Measurements from ENCODE around the gene GZMB.
"Not testable (repeated sequence)": the region's sequence is repeated elsewhere in the genome, so short reads cannot be mapped to it uniquely, and the experiment has no call there.

The GZMB gene, protein sequence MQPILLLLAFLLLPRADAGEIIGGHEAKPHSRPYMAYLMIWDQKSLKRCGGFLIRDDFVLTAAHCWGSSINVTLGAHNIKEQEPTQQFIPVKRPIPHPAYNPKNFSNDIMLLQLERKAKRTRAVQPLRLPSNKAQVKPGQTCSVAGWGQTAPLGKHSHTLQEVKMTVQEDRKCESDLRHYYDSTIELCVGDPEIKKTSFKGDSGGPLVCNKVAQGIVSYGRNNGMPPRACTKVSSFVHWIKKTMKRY

DNA sequence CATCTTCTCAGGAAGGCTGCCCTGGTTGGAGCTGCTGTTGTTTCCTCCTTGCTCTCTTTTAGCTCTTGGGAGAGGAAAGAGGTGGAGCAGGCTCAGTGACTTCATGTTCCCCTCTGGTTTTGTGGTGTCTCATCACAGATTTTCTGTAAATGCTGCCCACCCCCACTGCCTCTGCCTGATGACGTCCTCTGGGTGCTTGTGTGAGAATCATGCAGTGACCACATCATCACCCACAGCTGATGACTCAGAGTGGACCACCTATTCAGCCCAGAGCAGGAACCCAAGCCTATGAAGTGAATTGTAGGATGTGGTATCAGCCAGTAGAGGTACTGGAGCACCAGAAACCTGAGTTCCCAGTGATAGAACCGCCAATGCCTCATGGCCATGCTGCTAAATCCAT lies at the start of gene GZMB:
Gene GZMB, minus strand, starts transcription at position 33 of the 400 bp plus-strand sequence. Its CDS starts 30 bp downstream, at position 3.
- DNase-seq, result no peak

DNA sequence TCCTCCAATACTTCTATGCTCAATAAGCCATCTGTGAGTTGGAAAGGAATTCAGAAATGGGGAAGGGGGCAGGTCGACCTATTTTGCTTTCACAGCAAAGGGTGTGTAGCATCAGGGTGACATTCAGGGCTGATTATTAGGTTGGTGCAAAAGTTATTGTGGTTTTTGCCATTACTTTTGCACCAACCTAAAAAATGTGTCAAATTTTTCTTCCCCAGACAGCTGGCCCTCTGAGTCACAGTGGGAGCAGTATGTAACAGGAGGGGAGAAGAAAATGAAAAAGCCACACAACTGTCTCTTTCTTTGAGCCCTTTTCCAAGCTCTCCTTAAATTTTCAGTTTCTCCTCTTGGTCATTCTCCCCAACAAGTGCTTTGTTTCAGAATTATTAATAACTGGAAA lies 47.1 kb upstream of the GZMB start:
- no peak for DNase-seq

DNA sequence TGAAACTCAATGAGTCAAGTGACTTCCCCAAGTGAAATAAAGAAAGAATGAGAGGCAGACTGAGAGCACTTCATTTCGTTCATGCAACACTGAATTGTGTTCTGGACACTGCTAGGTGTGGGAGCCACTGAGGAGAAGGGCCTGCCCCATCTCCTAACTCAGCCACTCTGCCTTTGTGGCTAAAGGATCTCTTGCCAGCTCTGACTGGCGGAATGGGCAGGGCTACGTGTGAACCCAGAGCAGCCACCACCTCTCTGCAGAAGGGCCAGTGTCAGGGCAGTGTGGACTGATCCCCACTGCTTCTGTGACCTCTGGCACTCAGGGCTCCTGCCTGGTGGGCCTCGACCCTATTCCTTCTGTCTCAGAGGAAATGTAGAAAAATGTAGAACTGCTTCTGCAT lies 46.5 kb upstream of the GZMB start:
- no peak for DNase-seq

DNA sequence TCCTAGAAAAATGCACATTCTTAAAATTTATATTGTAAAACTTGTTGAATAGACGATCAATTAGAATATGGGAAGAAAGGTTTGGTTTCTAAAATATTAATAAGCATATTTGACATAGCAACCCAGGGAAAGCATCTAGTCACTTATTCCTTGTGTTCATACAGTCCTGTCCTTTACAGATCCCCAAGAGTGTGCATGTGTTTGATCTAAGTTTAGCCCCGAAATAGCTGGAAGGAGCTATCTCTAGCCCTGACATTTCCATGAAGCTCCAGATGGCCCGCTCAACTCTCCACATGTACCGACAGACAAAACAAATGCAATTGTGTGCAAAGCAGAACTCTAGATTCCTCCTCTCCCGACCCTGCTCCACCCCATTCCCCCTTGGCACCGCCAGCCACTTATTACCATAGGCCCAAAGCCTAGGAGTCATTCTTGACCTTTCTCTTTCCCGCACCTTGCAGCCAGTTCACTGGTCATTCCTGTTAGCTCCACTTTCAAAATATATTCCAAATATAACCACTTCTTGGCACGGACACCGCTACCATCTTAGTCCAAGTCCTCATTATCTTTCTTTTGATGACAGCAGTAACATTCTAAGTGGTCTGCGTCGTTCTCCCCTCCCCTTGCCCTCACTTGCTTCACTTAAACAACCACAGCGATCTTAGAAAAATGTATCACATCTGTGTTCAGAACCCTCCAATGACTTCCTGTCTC lies 45.4 kb upstream of the GZMB start:
- DNase-seq, result no peak

DNA sequence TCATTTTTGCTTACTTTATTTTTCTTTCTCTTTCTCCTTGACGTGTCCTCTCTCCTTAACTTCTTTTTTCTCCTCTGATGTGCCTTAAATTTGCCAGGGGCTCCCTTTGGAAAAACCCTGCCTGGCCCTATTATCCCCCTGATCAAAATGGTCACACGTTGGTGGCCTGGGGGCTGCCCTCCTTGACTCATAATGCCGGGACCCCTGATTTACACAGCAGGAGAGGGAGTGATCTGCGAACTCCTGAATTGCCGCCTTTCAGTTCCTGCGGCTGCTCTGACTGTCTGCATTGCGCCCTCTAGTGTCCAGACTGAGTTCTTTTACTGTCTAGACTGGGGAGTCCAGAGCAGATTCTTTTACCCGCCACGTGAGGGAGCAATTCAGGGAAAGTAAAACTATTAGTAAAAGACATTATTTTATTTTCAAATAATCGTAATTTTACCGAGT lies 44.8 kb upstream of the GZMB start:
- DNase-seq, result peak; percentile 29 to 86 (median 69)

DNA sequence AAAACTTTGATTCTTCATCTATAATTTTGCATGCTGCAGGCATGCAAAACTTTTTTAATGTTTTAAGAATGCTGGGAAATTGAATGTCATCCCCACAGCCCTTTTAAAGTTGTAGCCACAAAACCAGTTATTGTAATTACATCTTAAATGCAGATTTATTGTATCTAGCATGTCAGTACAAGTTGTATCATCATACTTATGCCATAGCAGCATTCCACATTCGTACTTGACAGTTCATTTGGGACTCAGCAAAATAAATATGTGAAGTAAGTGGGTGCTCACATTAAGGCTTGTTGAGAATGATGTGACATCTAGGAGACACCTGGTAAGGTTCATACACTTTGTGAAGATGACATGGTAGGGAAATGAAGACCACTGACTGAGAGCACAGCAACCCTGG lies 44.0 kb upstream of the GZMB start:
- no peak for DNase-seq

DNA sequence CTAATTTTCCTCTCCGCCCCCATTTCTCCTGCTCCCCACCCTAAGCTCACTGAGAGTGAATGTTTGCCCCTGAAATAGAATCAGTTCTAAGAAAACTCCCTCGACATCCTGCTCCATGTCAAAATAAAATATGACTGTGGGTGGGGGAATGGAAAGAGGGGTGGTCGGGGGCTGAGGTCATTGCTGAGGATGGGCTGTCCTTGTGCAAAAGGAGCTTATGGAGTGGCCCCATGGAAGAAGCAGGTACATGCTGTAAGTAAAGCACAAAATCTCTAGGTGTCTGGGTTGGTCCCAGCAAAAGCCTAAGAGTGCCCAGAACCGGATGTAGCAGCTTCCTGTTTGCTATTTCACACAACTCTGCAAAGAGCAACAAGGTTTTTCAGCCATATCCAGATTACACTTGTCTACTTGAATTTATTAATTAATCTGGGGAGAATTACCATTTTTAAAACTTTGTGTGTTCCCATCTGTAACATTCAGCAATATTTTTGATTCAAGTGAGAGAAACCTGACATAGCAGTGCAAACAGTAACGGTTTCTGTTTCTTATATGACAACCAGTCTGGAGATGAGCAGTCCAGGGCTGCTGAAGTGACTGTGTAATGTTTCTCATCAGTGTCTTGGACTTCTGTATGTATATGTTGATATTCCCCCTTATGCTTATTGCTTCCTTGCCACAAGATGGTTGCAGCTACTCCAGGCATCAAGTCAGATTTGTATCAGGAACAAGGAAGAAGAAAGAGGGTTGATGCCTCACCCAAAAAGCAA lies 40.4 kb upstream of the GZMB start:
- peak in 5 of 6 experiments; percentile 2 to 47 (median 14) for DNase-seq

DNA sequence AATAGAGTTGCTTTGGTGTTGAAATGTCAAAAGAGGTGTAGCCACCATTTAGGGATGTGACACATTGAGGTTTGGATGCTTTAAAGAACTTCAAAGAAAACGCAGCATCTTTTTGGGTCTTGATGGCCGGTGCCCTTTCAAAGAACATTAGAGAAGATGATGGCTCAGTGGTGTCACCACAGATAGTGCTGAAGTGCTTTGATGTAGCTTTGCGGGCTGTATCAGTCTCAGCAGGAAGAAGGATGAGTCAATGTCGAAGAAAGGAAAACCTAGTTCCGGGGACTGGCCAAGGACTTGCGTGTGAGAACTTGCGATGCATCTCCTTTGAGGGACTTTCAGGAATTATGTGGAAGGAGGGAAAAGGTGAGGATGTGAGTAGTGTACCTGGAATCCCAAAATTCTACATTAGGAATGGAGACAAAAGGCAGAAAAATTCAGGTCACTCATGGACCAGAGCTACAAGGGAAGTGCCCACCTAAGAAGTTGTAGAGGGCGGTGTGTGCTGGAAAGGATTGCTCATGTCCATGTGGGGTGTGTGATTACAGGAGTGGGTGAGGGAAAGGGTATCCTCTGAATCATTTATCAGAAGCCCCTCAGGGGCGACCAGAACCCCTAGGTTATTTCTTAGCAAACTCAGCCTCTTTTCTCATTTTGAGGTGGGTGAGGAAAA lies 39.7 kb upstream of the GZMB start:
- peak; percentile 18 to 56 (median 44) for DNase-seq

DNA sequence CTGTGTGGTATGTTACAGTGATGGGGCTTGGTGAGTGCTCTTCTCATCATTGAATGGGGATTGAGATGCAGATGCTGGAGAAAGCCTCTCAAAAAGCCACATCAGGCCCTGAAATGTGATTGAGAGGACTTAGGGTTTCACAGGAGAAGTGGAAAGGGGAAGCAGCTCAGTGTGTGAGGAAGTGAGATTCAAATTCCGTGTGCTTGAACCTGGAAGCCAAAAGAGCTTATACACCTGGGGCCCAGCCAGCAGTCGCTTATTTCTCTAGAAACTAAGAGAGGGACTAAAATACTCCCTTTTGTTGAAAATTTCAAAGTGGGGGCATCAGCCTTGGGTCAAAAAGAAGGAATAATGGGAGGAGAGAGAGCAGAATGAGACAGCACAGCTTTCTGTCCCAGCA lies 39.1 kb upstream of the GZMB start:
- DNase-seq, result no peak

DNA sequence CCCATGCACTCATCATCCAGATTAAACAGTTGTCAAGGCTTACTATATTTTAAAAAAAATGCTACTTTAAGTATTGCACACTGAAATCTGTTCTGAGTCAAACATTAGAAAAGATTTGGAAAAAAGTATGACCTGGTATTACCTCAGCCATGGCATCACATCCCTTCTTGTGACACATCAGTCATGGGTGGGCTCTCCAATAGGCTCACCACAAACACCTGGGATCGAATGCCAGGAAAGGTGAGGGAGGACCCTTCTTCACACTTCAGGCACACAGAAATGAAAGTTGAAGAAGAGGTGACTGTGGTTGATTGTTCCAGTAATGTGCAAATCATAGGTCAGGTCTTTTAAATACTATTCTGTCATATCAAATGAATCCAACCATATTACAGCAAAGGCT lies 36.6 kb upstream of the GZMB start:
- DNase-seq, result no peak

DNA sequence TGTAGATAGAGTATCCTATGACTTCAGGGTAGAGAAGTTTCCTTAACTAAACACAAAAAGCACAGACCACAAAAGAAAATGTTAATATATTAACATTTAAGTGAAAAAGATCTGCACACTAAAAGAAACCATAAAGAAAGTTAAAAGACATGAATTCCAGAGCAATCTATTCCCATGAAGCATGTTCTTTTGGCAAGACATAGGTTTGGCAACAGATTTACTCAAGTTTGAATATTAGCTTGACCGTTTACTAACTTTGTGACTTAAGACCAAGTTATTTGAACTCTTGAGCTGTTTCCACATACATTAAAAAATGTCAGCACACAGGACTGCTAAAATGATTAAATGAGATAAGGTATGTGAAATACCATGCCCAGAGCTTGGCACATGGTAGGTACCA lies 35.7 kb upstream of the GZMB start:
- no peak for DNase-seq

DNA sequence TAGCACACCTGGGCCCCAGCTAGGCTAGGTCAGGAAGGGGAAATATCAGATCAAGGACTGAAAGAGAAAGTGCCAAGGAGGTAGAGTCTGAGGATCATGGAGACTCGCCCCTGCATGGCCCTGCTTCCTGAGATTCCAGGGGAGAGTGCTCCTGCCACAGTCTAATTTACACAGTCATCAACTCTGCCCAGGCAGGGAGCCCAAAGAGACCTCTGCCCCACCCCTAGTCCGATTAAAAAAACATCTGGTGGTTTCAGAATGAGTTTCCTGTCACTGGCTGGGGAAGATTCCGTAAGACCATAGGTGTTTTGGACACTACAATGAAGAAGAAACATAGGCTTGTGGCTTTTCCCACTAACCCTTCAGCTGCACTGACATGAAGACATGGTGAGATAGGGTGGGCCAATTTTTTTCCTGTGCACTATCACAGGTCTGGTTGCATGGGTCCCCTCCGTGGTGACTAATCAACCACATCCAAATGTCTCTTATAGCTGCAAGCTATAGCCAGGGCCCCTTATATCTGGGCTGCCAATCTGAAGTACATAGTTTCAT lies 31.5 kb upstream of the GZMB start:
- DNase-seq, result no peak

DNA sequence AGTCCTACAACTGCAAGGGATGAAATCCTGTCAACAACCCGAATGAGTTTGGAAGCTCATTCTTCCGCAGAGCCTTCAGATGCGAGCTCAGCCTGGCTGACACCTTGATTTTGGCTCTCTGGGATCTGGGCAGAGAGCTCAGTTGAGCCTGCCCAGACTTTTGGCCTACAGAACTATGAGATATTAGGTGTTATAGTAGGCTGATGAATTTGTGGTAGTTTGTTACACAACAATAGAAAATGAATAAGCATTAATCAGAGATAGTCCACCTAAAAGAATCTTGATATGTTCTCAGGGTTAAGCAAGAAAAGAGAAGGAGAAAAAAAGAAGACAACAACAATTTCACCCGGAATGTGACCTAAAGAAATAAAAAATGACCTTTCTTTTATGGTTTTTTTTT lies 30.4 kb upstream of the GZMB start:
- no peak for DNase-seq

DNA sequence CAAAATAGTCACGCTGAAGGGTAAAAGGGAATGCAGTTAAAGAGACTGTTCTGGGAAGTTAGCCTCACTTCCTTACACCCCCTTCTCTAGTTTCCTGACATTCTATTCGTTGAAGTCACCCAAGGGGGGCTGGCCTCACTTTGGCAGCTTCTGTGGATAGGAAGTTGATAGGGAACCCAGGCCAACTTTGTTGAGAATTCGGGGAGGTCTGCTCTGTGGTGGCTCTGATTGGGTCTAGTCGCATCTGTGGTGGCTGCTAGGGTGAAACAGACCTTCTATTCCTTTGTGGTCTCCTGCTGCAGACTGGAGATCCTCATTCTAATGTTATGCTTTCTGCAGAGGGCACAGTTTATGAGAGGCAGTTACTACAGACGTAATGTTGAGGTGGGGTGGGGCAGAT lies 28.8 kb upstream of the GZMB start:
- DNase-seq, result no peak

DNA sequence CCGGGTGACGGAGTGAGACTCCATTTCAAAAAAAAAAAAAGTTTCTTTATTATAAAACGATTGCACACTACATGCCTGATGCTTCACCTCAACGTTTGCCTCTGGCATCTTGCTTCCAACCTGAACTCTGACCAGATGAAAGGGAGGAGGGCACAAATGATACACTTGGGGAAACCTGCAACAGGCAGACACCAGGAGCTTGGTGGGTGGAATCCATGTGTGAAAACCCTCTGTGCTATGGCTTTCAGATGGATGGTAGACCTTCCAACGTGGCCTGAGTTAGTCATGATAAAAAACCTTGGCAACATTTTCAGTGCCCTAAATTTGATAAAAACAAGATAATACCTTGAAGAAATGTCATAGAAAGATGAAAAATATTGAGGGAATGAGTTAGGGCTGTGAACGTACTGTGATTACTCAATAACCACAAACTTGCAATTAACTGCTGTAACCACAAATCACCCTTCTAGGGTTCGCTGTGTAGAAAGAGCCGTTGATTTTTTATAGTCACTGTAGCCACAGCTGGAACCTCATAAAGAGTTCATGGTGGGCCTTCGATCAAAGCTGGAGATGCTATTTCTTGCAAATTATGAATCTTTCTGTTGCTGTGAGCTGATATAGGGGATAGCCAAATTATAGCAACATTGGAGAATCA lies 26.1 kb upstream of the GZMB start:
- no peak for DNase-seq

DNA sequence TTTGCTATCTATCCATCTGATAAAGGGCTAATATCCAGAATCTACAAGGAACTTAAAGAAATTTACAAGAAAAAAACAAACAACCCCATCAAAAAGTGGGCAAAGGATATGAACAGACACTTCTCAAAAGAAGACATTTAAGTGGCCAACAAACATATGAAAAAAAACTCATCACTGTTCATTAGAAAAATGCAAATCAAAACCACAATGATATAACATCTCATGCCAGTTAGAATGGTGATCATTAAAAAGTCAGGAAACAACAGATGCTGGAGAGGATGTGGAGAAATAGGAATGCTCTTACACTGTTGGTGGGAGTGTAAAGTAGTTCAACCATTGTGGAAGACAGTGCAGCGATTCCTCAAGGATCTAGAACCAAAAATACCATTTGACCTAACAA lies 14.4 kb upstream of the GZMB start:
- not testable (repeated sequence) for DNase-seq

DNA sequence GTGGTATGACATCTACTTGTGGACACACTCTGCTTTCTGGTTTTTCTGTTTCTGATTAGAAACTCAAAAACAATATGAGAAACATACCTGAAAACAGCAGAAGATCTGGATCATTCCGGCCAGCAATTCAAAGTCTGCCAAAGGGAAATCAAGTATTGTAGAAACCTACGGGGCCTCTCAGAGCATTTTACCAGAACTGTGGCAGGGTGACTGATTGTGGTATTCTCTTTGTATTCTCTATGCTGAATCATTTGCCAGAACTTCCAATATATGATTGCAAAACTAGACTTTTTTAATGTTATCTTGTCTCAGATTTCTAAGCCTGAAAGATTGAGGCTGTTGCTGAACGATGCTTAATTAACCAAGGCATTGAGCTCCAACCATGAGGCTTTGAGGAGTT lies 5.9 kb upstream of the GZMB start:
- no peak for DNase-seq

DNA sequence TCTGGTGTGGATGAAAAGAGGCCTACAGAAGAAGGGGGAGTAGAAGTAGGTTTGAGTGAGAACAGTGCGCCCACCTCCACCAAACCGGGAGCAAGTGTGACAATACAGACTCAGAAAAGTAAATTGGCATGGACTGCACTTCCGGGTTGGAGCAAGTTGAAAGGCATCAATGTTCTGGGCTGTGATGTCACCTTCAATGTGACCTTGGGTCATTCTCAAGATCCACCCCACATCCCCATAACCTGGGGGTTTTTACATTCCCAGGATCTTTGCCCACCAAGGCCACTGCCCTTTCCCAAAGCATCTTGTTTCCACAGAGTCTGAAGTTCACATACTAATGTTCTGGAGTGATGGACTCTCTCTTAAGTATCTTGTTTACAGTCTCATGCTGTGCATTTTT lies 5.3 kb upstream of the GZMB start:
- no peak for DNase-seq

DNA sequence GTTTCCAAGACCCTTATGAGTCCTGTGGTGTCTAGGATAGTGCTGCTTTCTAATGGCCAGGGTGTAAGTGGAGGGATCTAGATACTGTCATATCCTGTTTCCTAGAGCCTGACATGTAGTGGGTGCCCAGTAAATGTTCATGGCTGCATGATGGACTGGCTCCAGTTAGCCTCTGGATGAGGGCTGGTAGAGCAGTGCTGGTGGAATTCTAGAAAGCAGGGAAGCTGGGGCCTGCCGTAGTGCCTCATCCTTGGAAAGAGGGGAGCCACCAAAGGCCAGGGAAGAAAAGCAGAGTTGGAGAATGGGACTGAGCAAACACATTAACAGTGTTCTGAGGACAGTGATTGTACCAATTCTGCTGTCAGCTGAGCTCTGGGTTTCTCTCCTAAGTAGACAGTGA lies 637 bp downstream of the GZMB start:
- no peak for DNase-seq

DNA sequence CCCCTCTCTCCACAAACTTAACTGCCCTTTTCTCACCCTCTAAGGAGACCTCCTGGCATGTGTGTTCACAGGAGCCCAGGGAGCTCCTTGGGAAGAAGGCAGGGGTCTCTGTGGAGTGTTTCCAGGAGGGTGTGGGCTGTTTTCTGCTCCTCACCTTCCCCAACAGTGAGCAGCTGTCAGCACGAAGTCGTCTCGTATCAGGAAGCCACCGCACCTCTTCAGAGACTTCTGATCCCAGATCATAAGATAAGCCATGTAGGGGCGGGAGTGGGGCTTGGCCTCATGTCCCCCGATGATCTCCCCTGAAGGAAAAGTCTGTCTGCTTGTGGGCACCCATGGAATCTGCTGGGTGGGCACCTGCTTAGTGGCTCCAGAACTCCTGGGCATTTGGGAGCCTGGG lies 1.2 kb downstream of the GZMB start:
- no peak for DNase-seq

DNA sequence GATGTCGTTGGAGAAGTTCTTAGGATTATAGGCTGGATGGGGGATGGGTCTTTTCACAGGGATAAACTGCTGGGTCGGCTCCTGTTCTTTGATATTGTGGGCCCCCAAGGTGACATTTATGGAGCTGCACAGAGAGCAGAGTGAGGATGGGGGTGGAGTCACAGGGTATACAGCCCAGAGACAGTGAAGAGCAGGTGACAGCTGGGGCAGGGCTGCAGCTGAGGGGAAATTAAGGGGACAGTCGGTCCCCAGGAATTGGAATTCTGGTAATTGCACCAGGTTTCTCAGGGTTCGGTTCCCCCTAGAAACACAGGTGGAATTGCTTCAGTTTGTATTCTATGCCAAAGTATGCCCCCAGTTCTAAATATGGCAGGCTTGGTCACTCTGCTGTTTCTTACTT lies 1.7 kb downstream of the GZMB start:
- no peak for DNase-seq

DNA sequence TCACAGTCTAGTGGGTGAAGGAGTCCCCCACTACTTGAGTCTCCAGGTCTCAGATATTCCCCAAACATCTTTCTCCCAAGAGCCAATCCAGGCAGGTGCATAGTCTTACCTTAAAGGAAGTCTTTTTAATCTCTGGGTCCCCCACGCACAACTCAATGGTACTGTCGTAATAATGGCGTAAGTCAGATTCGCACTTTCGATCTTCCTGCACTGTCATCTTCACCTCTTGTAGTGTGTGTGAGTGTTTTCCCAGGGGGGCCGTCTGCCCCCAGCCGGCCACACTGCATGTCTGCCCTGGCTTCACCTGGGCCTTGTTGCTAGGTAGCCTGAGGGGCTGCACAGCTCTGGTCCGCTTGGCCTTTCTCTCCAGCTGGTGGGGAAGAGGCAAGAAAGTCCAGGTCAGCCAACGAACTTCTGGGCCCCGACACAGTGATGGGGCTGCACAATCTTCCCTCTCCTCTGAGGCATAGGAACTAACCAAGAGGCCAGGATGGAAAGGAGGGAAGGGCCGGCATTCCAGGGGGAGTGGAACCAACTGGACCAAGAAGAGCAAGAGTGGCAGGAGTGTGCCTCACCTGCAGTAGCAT lies 2.1 kb downstream of the GZMB start:
- no peak for DNase-seq

All from stimulated activated naive CD4-positive, alpha-beta T cell (primary cell).